ENCODE measurements around the gene EMID1.

EMID1 gene

DNA sequence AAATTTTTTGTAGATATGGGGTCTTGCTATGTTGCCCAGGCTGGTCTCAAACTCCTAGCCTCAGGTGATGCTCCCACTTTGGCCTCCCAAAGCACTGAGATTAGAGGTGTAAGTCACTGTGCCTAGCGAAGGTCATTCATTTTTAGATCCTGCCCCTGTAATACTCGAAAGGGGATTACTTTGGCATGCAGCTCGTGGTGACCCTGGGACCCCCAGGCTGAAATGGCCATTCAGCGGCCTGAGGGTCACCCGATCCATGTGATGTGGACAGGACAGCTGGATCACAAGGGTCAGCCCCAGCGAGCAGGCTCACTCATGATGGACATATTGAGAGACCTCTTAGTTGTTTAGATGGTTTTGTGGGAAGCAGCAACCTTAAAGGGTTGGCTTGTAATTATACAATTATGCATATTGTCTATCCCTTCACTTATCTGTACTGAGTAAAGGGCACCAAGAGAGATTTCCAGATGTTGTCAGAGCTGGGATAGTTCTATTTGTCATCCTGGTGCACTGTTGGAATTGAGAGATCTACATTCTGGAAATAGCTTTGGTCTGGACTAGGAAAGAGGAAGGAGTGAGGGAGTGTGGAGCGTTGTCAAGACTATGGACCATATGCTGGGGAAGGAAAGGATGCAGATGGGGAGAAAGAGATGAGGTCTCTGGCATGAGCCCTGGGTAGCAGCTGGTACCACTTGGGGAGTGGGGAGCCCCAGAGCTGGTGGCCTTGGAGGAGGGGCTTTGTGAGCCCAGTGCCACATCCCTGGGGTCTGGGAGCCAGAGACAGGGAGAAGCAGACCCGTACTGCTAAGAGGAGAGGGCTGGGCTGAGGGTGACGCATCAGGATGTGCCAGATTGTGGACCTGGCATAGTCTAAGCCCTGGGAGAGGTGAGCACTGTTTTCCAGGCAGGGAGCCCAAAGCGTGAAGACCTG, 46.5 kb downstream of the EMID1 start:
- Histone ChIP-seq H3K4me3 (ENCODE audit: severe bottlenecking) (no peak overlapping the region), H3K9me3 (ENCODE audit: severe bottlenecking) (no peaks in the 10 kb centered on the region), H3K27ac (ENCODE audit: poor library complexity, severe bottlenecking) (no peak overlapping the region), H3K4me1 (ENCODE audit: insufficient read depth, poor library complexity, severe bottlenecking) (no peaks in the 10 kb centered on the region), H3K36me3 (ENCODE audit: low read depth) (no peaks in the 10 kb centered on the region), H3K27me3 (ENCODE audit: insufficient read depth, poor library complexity, severe bottlenecking) (no peaks in the 10 kb centered on the region)
- no peak for ATAC-seq (ENCODE audit: low read depth)
- peak; percentile 31 for DNase-seq (ENCODE audit: low spot score)
- TF ChIP-seq, protein P1, sequence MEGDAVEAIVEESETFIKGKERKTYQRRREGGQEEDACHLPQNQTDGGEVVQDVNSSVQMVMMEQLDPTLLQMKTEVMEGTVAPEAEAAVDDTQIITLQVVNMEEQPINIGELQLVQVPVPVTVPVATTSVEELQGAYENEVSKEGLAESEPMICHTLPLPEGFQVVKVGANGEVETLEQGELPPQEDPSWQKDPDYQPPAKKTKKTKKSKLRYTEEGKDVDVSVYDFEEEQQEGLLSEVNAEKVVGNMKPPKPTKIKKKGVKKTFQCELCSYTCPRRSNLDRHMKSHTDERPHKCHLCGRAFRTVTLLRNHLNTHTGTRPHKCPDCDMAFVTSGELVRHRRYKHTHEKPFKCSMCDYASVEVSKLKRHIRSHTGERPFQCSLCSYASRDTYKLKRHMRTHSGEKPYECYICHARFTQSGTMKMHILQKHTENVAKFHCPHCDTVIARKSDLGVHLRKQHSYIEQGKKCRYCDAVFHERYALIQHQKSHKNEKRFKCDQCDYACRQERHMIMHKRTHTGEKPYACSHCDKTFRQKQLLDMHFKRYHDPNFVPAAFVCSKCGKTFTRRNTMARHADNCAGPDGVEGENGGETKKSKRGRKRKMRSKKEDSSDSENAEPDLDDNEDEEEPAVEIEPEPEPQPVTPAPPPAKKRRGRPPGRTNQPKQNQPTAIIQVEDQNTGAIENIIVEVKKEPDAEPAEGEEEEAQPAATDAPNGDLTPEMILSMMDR (IDR thresholded peaks at IDR 0.05; ENCODE audit: poor library complexity, severe bottlenecking): no peak

DNA sequence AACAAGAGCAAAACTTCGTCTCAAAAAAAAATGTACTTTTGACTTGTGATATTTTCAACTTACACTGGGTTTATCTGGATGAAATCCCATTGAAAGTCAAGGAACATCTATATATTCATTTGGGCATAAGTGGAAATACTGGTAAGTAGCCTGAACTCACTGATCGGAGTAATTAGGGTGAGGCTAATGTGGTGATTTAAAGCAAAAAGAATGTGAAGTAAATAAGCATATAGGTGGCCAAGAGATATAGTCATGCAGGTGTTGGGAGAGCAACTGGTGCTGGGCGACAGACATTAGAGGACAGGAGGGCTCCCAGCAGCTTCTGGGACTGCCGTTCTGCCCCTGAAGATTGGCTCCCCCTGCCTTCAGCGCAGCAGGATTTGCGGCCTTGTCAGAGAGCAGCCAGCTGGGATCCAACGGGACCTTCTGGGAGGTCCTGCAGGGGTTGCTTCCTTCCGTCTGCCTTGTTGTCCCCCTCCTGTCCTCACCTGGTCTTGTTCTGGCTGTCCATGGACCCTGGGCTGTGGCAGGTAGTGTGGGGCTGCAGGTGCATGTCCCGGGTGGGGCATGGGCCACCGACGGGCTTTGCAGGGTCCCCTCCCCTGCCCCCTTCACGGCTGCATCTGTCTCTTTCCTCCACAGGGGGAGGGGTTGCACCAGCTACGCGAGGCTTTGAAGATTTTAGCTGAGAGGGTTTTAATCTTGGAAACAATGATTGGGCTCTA, 48.0 kb downstream of the EMID1 start:
- no peaks in the 10 kb centered on the region for H3K9me3 ChIP-seq (ENCODE audit: severe bottlenecking)
- no peak overlapping the region for H3K4me3 ChIP-seq (ENCODE audit: severe bottlenecking)
- no peak for ATAC-seq (ENCODE audit: low read depth)
- H3K36me3 ChIP-seq (ENCODE audit: low read depth): no peaks in the 10 kb centered on the region
- H3K27ac ChIP-seq (ENCODE audit: poor library complexity, severe bottlenecking): no peak overlapping the region
- peak; percentile 22 for DNase-seq (ENCODE audit: low spot score)
- TF ChIP-seq, protein P1 (IDR thresholded peaks at IDR 0.05; ENCODE audit: poor library complexity, severe bottlenecking): no peak
- no peaks in the 10 kb centered on the region for H3K4me1 ChIP-seq (ENCODE audit: insufficient read depth, poor library complexity, severe bottlenecking)
- no peaks in the 10 kb centered on the region for H3K27me3 ChIP-seq (ENCODE audit: insufficient read depth, poor library complexity, severe bottlenecking)

GRCh38 chr22:29254286-29254660, 48.6 kb downstream of the EMID1 start:
- Histone ChIP-seq H3K4me1 (ENCODE audit: insufficient read depth, poor library complexity, severe bottlenecking) (no peaks in the 10 kb centered on the region), H3K27me3 (ENCODE audit: insufficient read depth, poor library complexity, severe bottlenecking) (no peaks in the 10 kb centered on the region), H3K9me3 (ENCODE audit: severe bottlenecking) (no peaks in the 10 kb centered on the region), H3K27ac (ENCODE audit: poor library complexity, severe bottlenecking) (no peak overlapping the region), H3K4me3 (ENCODE audit: severe bottlenecking) (no peak overlapping the region), H3K36me3 (ENCODE audit: low read depth) (no peaks in the 10 kb centered on the region)
- TF ChIP-seq, protein P1 (IDR thresholded peaks at IDR 0.05; ENCODE audit: poor library complexity, severe bottlenecking): no peak
- DNase-seq (ENCODE audit: low spot score): no peak
- ATAC-seq (ENCODE audit: low read depth): no peak

DNA sequence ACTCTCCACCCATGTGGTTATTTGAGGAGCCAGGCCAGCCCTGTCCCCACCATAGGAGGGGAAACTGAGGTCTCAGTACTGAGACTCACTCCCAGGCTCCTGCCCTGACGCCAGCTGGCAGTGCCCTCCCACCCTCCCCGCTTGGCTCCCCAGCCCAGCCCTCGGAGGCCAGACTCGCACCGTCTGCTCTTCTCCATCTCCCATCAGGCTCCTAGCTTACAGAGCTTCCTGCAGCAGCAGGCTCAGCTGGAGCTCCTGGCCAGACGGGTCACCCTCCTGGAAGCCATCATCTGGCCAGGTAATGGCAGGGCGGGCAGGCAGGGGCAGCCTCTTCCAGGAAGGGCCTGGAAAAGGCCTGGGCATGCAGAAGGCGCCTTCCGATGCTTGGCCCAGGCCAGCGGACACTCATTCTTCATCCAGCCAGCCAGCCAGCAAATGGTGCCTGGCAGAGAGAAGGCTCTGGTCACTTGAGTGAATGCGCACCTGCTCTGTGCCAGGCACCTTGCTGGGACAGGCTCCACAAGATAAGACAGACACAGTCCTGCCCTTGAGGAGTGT, 49.4 kb downstream of the EMID1 start:
- no peak overlapping the region for H3K27ac ChIP-seq (ENCODE audit: poor library complexity, severe bottlenecking)
- H3K9me3 ChIP-seq (ENCODE audit: severe bottlenecking): no peaks in the 10 kb centered on the region
- no peaks in the 10 kb centered on the region for H3K27me3 ChIP-seq (ENCODE audit: insufficient read depth, poor library complexity, severe bottlenecking)
- TF ChIP-seq, protein P1 (IDR thresholded peaks at IDR 0.05; ENCODE audit: poor library complexity, severe bottlenecking): no peak
- H3K4me3 ChIP-seq (ENCODE audit: severe bottlenecking): no peak overlapping the region
- no peaks in the 10 kb centered on the region for H3K36me3 ChIP-seq (ENCODE audit: low read depth)
- ATAC-seq (ENCODE audit: low read depth) (no peak), DNase-seq (ENCODE audit: low spot score) (no peak)
- no peaks in the 10 kb centered on the region for H3K4me1 ChIP-seq (ENCODE audit: insufficient read depth, poor library complexity, severe bottlenecking)

Data from RWPE2 (cell line).